ENCODE measurements around the gene ACP2. TPM values are rescaled to one million over a fixed set of nuclear protein-coding genes. Genes with fewer than 3 reads are reported as not detected.
A peak's percentile ranks its signal among the peaks of the same experiment; 100 is the strongest.
"Not testable (repeated sequence)": the region's sequence is repeated elsewhere in the genome, so short reads cannot be mapped to it uniquely, and the experiment has no call there.

Gene ACP2
- total and polyA plus RNA-seq, 12 donors, result 39.8 to 127 (median 73.6) TPM

DNA sequence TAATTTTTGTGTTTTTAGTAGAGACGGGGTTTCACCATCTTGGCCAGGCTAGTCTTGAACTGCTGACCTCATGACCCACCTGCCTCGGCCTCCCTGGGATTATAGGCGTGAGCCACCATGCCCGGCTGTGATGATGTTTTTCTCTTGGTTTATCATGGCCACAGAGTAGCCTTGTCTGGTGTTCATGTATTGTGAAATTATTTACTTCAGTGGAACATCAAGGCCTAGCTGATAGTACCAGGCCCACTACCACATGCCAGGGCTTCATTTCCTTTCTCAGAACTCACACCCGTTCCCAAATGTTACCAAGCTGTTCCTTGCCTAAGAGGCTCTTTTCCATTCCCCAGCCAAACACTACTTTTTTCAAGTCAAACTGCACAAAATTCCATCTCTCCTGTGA, 40.0 kb downstream of the ACP2 start:
- WGBS, 4 donors, result 49 to 70% (median 56%) methylated on average over 5 of the region's 5 CpGs
- H3K9me3 ChIP-seq (replicated peaks in 1 of 3), result no peaks in the 10 kb centered on the region
- H3K4me3 ChIP-seq, result no peak overlapping the region
- TF ChIP-seq CTCF (IDR thresholded peaks at IDR 0.05) (no peak), POLR2A (IDR thresholded peaks at IDR 0.05) (no peak)
- no peaks in the 10 kb centered on the region for H3K27me3 ChIP-seq
- peak overlapping the region in 1 of 5 donors; percentile 10 for H3K27ac ChIP-seq
- H3K36me3 ChIP-seq (replicated peaks in 1 of 2), result no peaks in the 10 kb centered on the region
- H3K4me1 ChIP-seq (replicated peaks in 1 of 2), result peaks cover 2% of the 10 kb centered on the region in 2 donors
- DNase-seq, result peak in 1 of 7 donors; percentile 30
- intact Hi-C loops (cut with DNase I), result no loop called here

DNA sequence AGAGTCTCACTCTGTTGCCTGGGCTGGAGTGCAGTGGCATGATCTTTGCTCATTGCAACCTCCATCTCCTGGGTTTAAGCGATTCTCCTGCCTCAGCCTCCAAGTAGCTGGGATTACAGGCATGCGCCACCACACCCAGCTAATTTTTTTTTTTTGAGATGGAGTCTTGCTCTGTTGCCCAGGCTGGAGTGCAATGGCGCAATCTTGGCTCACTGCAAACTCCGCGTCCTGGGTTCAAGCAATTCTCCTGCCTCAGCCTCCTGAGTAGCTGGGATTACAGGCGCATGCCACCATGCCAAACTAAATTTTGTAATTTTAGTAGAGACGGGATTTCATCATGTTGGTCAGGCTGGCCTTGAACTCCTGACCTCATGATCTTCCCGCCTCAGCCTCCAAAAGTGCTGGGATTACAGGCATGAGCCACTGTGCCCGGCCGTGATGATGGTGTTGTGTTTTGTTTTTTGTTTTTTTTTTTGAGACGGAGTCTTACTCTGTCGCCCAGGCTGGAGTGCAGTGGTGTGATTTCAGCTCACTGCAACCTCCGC, 40.5 kb downstream of the ACP2 start:
- H3K27ac ChIP-seq; H3K36me3 ChIP-seq (replicated peaks in 1 of 2); H3K27me3 ChIP-seq; intact Hi-C loops (cut with DNase I); H3K9me3 ChIP-seq (replicated peaks in 1 of 3); DNase-seq; H3K4me3 ChIP-seq; H3K4me1 ChIP-seq (replicated peaks in 1 of 2): not testable (repeated sequence)
- WGBS, 4 donors, result 87 to 94% (median 91%) methylated on average over 13 of the region's 13 CpGs

- no peaks in the 10 kb centered on the region for H3K27me3 ChIP-seq
- no peak for TF ChIP-seq CTCF (IDR thresholded peaks at IDR 0.05)
- no peak for TF ChIP-seq POLR2A (IDR thresholded peaks at IDR 0.05)
- H3K4me1 ChIP-seq (replicated peaks in 1 of 2), result no peaks in the 10 kb centered on the region
- WGBS, 4 donors, result 83 to 93% (median 87%) methylated on average over 6 of the region's 6 CpGs
- H3K4me3 ChIP-seq, result no peak overlapping the region
- H3K9me3 ChIP-seq (replicated peaks in 1 of 3), result no peaks in the 10 kb centered on the region
- DNase-seq, result no peak
- no peak overlapping the region for H3K27ac ChIP-seq
- intact Hi-C loops (cut with DNase I), result no loop called here
- no peaks in the 10 kb centered on the region for H3K36me3 ChIP-seq (replicated peaks in 1 of 2)
These were observed 41.2 kb downstream of the ACP2 start for GRCh38 chr11:47207459-47207858.

GRCh38 chr11:47206577-47206976, 42.0 kb downstream of the ACP2 start:
- 90 to 98% (median 92%) methylated on average over 4 to 5 of the region's 5 CpGs for WGBS, 4 donors
- H3K36me3 ChIP-seq (replicated peaks in 1 of 2); H3K27me3 ChIP-seq; intact Hi-C loops (cut with DNase I); H3K4me3 ChIP-seq; H3K9me3 ChIP-seq (replicated peaks in 1 of 3); H3K27ac ChIP-seq; DNase-seq; H3K4me1 ChIP-seq (replicated peaks in 1 of 2): not testable (repeated sequence)

- 80 to 92% (median 82%) methylated on average over 2 of the region's 2 CpGs for WGBS, 4 donors
- no peak overlapping the region for H3K4me3 ChIP-seq
These were observed 44.0 kb downstream of the ACP2 start for GRCh38 chr11:47204637-47204989.

More at GRCh38 chr11:47204637-47204989, 44.0 kb downstream of the ACP2 start:
- intact Hi-C loops (cut with DNase I), result no loop called here
- no peak for DNase-seq
- Histone ChIP-seq H3K9me3 (replicated peaks in 1 of 3) (no peaks in the 10 kb centered on the region), H3K4me1 (replicated peaks in 1 of 2) (no peaks in the 10 kb centered on the region), H3K27ac (no peak overlapping the region), H3K27me3 (no peaks in the 10 kb centered on the region), H3K36me3 (replicated peaks in 1 of 2) (no peaks in the 10 kb centered on the region)
- TF ChIP-seq CTCF (IDR thresholded peaks at IDR 0.05), result no peak
- no peak for TF ChIP-seq POLR2A (IDR thresholded peaks at IDR 0.05)

All from adrenal gland (tissue), 12 donors.